NCI-H345 (cell line): Measurements from ENCODE around the gene MS4A8.
"Not testable (repeated sequence)": the region's sequence is repeated elsewhere in the genome, so short reads cannot be mapped to it uniquely, and the experiment has no call there.

Source experiments
- DNase-seq: peaks from one replicate; lab custom pipeline; 2025; lab: John Stamatoyannopoulos, UW

Gene MS4A8

DNA sequence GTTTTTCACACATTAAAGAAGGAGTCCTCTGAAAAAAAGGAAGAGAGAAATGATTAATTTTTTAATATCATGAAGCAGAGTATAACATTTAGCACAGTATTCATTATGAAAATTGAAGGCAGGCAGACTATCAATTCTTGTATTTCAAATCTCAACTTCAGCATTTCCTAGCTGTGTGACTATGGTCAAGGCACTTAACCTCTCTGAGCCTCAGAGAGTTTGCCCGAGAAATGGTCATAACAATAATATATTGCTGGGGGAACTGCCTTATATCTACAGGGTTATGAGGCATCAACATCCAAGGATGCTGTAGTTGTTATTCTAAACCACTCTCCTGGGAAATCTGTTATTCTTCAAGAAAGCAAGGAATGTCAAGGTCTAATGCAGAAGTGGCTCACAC is 26.2 kb downstream of the MS4A8 start:
- DNase-seq: no peak

DNA sequence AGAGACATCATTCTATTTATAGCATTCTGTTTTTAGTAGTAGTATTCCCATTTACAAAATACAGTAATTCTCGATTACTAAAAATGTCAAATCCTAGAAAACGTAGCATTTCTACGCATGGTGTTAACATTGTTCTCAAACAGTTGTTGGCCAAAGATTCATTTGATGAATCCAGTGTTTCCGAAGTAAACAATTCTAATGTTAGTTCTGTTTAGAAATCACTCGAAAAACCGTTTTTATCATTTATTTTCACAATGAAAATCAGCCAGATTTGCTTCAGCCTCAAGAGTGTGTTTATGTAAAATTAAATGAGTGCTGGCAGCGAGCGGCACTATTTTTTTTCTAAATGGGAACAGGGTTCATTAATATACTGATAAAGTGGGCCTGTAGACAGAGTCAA is 32.2 kb downstream of the MS4A8 start:
- DNase-seq: no peak

DNA sequence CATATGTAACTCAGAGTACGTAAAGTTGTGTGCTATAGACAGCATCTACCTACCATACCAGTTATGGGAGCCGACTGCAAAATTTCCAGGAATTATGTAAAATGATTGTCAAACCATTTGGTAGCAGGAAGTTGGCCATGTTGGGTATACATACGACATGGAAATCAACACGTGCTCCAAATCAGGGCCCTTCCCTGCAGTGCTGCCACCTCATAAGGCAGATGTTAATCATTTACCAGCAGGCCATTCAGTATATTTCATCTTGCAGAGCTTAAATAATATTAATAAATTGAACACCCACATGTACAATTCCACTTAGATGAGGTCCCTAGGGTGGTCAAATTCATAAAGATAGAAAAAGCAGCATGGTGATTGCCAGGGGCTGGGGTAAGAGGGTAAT is 34.9 kb downstream of the MS4A8 start:
- DNase-seq: no peak

DNA sequence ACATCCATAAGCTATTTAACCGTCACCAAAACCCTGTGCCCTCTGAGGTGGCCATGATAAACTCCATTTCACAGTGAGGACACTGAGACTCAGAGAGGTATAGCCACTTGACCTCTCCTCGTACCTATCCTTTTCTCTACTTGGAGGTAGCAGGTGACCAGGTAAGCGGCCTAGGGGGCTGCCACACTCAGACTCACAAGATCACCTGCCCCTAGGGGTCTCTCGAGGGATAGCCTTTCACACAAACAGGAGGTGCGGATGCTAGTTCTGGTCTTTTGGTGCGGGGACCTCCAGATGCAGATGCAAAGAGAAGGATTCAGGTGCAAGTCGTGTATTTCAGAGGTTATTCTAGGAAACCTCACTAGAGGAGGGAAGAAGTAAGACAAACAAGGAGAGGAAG is 39.7 kb downstream of the MS4A8 start:
- no peak for DNase-seq

DNA sequence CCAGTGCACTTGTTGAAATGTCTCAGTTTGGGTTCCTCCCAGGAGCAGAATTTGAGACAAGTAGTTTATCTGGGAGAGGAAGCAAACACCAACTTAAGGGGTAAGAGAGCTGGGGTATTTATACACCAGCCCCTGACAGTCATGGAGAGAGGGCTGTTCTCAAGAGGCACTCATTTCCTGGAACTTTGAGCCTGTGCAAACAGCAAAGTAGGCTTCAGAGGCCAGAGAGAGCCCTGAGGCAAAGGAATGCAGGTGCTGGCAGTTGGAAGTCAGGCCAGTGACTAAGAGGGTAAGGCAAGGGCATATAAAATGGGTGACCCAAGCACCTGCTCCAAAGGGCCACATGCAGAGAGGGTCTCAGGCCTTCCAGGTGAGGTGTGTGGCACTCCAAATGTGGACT is 41.2 kb downstream of the MS4A8 start:
- DNase-seq: no peak

DNA sequence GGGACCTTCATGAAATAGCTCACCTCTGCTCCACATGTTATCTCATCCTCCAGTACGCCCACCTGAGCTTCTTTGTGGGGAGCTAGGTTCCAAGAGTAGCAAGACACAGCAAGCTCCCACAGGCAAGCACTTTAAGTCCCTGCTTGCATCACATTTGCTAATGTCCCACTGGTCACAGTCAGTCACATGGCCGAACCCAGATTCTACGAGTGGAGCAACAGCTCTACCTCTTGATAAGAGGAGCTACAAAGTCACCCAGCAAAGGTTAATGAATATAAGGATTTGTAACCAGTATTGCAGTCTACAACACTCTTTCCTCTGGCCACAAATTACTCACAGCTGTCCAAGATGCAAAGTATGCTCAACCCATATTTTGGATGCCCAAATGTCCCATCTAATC is 42.0 kb downstream of the MS4A8 start:
- no peak for DNase-seq

DNA sequence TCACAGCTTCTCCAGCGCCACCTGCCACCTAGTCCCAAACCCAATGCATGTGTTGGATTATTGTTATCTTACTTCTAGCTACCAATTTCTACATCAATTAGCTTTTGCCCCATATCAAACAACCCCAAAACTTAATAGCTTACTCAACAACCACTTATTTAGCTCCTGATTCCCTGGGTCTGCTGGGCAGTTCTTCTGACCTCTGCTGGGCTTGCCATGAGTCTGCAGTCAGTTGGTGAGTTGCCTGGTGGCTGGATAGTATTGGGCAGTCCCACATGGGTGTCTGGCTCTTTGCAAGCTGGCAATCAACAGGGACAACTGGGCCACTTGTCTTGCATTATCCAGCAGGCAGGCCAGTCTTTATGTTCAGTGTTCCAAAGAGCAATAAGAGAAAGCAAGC is 43.6 kb downstream of the MS4A8 start:
- DNase-seq: no peak

DNA sequence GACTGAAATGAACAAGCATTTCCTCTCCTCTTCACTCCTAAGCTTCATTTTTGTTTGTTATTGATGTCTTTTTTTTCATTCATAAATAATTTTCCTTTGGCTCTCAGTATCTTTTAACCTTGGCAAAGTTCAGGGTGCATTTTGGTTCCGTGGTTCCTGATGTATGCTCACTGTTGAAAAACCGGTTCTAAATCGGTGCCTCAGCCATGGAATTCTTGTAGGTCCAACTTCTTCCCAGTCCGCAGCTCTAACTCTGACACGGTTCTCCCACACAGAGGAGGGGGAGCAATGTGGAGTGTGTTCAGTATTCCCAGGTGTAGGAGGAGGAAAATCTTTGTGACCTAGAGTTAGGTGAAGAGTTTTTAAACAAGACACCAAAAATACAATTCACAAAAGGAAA is 44.7 kb downstream of the MS4A8 start:
- no peak for DNase-seq

DNA sequence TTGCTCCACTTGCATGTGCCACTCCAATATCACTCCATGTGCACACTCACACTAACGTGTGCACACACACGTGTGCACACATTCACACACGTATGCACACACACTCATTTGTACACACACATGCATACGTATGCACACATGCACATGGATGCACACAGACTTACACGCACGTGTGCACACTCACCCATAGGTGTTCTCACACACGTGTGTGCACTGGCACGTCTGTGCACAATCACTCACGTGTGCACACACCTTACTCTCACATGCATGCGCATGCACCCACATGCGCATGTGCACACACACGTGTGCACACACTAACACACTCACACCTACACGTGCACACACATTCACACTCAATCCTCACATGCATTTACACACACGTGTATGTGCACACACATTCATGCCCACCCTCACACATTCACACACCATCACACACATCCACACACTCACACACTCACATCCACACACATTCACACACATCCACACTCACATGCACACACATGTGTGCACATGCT is 48.0 kb downstream of the MS4A8 start:
- DNase-seq: no peak

DNA sequence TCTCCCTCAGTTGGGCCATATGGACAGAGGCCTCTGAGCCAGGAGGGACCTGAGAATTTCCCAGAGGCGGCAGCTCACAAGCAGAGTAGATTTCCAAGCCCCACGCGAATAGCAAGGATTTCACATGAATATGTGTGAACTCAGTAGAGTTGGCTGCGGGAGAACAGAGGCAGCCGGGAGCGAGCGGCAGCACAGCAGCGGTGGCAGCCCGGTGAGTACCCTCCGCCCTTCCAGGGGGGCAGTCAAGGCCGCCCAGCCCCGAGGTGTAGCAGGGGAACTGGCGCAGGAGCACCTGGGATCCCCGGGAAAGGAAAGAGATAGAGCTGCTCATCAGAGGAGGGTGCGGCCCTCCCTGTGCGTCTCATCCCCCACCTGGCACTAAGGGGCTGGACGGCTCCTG is 48.8 kb downstream of the MS4A8 start:
- no peak for DNase-seq

DNA sequence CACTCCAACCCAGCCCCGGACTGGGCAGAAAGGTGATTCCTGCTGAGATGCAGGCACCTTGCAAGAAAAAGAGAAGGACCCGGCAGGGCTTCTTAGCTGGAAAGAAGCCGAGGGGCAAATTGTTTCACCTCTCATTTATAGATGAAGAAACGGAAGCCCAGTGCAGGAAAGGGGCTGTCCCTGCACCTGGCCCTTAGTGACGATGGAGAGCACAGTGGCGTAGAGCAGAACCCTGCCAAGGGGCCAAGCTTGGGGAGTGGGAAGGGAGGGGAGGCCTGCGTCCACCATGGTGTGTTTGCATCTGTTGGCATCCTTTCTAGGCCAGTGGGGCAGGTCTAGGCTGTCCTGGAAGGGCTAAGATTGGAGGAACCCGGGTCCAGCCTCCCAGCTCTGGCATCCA is 49.4 kb downstream of the MS4A8 start:
- DNase-seq: no peak

DNA sequence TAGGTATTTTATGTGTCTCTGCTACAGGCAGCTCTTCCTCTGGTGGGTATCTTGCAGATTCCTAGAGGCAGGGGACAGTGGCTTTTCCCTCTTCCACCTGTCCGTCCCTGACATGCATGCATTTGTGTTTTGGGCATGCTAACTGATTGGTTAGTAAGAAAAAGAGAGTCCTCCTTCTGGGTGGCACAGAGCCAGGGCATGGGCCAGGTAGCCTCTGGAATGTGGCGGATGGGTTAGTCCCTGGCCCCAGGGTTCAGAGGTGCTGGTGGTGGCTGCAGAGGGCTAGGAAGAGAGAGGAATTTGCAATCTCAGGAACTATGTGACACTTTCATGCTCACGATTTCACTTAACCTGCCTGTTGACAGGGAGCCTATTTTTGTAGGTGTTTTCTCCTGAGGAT is 51.5 kb downstream of the MS4A8 start:
- DNase-seq: no peak

DNA sequence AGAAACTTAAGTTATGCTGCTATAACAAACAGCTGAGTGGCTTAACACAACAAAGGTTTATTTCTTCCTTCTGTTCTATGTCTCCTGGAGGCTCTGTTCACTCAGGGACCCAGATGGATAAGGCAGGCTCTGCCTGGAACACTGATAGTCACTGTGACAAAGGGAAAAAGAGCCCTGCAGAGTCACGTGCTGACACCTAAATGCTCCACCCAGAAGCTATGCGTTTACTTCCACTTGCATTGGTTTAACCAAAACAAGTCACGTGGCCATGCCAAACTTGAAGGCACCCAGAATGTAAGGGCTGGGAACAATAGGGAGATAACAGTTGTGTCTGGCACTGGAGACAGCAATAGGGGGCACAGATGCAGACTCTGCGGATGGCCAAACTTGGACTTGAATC is 53.9 kb downstream of the MS4A8 start:
- DNase-seq: no peak

DNA sequence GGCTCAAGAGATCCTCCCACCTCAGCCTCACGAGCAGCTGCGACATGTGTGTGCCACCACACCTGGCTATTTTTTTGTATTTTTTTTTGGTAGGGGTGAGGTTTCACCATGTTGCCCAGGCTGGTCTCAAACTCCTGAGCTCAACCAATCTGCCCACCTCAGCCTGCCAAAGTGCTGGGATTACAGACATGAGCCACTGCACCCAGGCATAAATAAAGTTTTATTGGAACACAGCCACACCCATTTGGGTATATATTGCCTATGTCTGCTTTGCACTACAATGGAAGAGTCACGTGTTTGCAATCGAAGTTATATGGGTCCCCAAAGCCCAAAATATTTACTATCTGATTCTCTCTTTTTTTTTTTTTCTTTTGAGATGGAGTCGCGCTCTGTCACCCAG is 55.5 kb downstream of the MS4A8 start:
- no peak for DNase-seq

DNA sequence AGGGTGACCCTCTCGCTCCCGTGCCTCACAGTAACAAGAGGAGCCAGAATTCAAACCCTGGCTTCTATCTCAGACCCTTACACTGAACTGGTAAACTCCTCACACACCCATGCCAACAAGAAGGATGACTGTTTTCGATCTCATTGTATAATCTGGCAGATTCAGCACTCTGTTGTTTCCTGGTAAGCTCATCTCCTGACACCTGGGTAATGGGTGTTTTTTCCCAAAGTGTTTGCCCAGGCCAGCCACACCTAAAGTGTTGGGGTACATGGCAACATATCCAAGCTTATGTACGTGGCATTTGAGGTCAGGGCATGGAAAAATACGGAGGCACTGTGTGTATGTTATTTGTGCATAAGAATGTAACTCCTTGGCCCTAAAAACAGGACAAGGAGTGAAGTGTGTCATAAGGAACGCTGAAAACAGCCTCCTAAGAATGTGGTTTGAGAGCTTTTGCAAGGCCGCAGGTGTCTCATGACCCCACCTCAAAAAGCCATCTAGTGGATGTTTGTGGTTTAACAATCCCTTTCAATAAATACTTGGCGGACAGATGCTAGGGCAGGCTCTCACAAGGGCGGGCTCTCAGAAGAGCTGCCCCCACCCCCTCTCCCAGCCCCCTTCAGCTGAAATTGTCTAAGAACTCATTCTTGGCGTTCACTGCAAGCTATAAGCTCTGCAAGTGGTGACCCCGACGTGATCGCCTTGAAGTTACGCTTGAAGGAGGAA is 57.1 kb downstream of the MS4A8 start, which contains the start of gene MS4A15:
MS4A15 (plus strand) TSS at position 561 of the 726 bp plus-strand sequence. CDS start 6,867 bp downstream, outside the sequence.
- no peak for DNase-seq

DNA sequence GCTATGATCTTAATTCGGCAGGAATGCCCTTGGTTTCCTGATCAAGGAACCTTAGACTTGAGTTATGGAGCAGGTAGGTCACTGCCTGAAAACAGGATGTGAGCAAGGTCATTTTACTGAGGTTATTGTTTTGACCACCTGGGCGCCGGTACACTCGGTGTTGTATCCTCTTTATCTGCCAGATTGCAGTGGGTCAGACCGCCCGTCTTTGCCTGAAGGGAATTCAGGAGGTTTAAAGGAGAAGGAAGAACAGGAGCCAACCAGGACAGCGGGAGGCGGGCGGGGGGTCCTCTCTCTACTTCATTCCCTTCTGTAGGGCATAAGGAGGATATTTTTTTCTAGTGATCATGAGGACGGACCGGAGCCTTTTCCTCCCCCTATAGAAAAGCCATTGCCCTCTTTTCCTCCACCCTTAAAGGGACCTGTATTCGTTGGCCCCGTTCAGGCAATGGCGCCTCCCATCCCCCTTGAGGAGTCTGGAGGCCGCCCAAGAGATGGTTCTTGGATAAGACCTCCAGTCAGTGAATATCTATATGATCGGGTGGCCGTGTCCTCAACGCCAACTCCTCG is 57.9 kb downstream of the MS4A8 start:
- DNase-seq: no peak

DNA sequence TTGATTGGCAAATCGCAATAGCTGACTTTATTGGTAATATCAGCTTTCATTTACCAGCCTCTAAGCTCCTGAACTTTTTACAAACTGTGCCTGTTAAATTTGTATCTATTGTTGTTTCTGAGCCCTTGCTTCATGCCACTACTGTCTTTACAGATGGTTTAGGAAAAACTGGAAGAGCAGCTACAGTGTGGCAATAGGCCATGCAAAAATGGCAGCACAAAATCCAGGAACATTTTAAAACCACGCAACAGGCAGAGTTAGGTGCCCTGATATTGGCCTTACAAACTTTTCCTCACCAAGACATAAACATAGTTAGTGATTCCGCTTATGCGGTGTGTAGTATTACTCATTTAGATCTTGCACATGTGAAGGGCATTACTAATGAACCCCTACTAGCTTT is 59.3 kb downstream of the MS4A8 start:
- DNase-seq: not testable (repeated sequence)

DNA sequence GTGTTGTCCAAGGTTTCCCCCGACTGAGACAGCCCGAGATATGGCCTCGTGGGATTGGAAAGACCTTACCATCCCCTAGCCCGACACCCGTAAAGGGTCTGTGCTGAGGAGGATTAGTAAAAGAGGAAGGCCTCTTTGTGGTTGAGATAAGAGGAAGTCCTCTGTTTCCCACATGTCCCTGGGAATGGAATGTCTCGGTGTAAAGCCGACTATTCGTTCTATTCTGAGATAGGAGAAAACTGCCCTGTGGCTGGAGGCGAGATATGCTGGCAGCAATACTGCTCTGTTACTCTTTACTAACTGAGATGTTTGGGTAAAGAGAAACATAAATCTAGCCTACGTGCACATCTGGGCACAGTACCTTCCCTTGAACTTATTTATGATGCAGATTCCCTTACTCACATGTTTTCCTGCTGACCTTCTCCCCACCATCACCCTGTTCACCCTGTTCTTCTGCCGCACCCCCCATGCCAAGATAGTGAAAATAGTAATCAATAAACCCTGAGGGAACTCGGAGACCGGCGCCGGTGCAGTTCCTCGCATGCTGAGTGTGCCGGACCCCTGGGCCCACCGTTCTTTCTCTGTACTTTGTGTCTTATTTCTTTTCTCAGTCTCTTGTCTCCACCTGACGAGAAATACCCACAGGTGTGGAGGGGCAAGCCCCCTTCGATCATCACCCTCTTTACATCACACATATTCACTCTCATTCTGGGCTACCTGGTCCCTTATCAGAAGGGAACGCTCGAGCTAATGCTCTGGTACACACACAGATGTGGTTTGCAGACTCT is 60.2 kb downstream of the MS4A8 start:
- not testable (repeated sequence) for DNase-seq

DNA sequence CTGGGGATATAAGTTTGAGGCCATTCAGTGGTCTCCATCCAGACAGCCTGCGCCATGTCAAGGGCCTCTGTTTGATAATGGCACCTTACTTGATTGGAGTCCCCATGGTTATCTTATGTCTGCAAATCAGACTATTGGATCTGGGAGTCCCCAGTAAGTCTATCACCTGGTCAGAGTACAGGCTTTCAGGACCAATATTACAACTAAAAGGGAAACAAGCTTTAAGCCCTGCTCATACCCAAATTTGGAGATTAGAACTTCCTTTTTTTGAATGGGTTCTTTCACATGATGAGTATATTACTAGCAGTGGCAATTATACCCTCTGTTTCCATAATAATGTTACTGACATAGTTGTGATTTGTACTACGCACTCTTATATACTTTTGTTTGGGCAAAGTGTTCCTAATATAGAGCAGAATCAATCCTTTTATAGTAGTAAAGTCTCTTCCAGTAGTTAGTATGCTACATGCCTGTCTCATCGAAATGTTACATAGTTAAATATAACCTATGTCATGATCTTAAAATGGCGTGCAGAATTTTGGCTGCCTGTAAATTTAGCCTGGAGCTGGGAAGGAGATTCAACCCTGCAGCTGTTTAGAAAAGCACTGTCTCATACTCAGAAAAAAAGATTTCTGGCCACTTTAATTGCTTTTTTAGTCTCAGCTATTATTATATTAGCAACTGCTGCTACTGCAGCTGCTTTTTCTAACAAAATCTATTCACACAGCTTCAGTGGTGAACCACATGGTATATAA is 62.2 kb downstream of the MS4A8 start:
- no peak for DNase-seq

DNA sequence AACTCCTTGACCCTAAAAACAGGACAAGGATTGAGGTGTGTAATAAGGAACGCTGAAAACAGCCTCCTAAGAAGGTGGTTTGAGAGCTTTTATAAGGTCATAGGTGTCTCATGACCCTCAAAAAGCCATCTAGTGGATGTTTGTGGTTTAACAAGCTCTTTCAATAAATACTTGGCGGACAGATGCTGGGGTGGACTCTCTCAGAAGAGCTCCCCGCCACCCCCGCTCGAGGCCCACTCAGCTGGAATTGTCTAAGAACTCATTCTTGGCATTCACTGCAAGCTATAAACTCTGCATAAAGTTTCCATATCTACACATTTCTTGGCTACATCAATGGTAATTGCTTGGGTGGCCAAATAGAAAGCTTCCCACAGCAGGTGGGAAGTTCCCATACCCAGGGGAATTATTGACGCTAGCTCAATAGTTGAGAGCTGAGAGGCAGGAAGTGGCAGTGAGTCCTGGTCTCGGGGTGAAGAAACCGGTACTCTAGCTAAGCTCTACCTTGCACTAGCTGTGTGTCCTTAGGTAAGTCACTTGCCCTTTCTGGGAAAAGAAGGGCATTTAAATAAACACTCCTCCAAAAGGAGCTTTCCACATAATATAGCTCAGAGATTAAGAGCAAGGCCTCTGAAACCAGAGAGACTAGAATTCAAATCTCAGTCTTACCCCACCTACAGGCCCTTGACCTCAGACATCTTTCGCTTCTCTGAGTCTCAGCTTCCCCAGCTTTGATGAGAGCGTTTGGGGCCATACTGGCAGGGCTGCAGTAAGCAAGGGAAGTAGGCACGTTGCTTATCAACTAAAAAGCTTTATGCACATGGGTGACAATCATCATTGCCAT is 63.7 kb downstream of the MS4A8 start:
- peak; percentile 36 for DNase-seq

DNA sequence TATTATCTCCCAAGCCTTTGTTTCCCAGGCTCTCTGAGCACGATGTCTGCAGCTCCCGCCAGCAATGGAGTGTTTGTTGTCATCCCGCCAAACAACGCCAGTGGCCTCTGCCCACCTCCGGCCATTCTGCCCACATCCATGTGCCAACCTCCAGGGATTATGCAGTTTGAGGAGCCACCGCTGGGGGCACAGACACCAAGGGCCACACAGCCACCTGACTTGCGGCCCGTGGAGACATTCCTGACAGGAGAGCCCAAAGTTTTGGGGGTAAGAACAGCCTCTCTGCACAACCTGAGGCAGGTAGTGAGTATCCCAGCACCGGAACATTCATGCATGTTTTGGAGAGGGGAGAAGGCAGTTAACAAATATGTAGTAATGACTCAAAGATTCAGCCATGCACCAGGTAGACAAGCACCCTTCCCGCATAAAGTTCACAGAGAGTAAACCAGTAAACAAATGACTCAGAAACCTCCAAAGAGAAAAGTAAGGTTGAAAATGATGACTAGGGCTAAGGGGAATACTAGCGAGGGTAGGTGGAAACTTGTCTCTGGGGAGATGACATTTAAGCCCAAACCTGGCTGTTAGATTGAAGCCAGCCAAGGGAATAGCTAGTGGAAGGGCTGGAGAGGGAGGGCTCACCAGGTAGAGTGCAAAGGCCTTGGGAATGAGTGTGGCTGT is 64.4 kb downstream of the MS4A8 start:
- no peak for DNase-seq
